Measurements from ENCODE around the gene NPTX2.

DNA sequence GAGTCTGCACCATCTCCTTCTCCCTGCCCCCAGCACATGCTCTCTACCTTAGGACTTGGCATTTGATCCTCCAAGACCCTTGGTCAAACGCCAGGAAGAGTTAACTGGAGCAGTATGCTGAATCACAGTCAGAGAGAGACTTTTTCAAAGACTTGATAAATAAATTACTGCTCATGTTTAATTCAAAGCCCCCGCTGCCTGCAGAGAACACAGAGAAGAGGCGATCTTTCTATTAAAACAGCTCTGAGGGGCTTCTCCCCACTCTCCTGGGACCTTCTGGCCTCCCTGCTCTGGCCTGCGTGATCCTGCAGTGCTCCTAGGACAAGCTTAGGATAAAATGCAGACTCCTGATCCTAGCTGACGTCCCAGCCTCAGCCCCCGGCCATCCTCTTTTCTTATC is 47.8 kb downstream of the NPTX2 start:
- TF ChIP-seq, protein P1, sequence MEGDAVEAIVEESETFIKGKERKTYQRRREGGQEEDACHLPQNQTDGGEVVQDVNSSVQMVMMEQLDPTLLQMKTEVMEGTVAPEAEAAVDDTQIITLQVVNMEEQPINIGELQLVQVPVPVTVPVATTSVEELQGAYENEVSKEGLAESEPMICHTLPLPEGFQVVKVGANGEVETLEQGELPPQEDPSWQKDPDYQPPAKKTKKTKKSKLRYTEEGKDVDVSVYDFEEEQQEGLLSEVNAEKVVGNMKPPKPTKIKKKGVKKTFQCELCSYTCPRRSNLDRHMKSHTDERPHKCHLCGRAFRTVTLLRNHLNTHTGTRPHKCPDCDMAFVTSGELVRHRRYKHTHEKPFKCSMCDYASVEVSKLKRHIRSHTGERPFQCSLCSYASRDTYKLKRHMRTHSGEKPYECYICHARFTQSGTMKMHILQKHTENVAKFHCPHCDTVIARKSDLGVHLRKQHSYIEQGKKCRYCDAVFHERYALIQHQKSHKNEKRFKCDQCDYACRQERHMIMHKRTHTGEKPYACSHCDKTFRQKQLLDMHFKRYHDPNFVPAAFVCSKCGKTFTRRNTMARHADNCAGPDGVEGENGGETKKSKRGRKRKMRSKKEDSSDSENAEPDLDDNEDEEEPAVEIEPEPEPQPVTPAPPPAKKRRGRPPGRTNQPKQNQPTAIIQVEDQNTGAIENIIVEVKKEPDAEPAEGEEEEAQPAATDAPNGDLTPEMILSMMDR (IDR thresholded peaks at IDR 0.05): no peak
- TF ChIP-seq POLR2AphosphoS5 (IDR thresholded peaks at IDR 0.05): no peak
